Neural cell (in vitro differentiated cells): ENCODE results near the gene GSE1.

Experiments used
- EP300 ChIP-seq: fragments of 450-650 bp; conservative IDR thresholded peaks from 2 replicates; pipeline ENCODE4 v1.6.1; 2014; ENCODE audit warnings: antibody characterized with exemption, mild to moderate bottlenecking, moderate library complexity; ENCODE audit not compliant: poor library complexity, severe bottlenecking
- EZH2 ChIP-seq: fragments of 200-600, 300-800 bp; shearing (Covaris generic), sonication (generic); IDR thresholded peaks from 2 replicates; pipeline ENCODE4 v1.6.1; 2014; ENCODE audit warnings: antibody characterized with exemption, low read length, borderline replicate concordance, mild to moderate bottlenecking; ENCODE audit not compliant: insufficient read depth, poor library complexity, severe bottlenecking
- MXI1 ChIP-seq: fragments of 450-650 bp; conservative IDR thresholded peaks from 2 replicates; pipeline ENCODE4 v1.6.1; 2014; ENCODE audit warnings: antibody characterized with exemption, mild to moderate bottlenecking; ENCODE audit not compliant: poor library complexity, severe bottlenecking
- POLR2AphosphoS5 ChIP-seq: IDR thresholded peaks from 2 replicates; pipeline ENCODE4 v1.6.1; 2012
- RAD21 ChIP-seq: fragments of 450-650 bp; conservative IDR thresholded peaks from 2 replicates; pipeline ENCODE4 v1.6.1; 2014; ENCODE audit warnings: antibody characterized with exemption, mild to moderate bottlenecking, moderate library complexity
- REST ChIP-seq: IDR thresholded peaks from 2 replicates; pipeline ENCODE4 v1.6.1; 2012; ENCODE audit warnings: borderline replicate concordance
- SMC3 ChIP-seq: fragments of 450-650 bp; conservative IDR thresholded peaks from 2 replicates; pipeline ENCODE4 v1.6.1; 2014; ENCODE audit warnings: antibody characterized with exemption, mild to moderate bottlenecking, moderate library complexity; ENCODE audit not compliant: poor library complexity
- TAF1 ChIP-seq: IDR thresholded peaks from 2 replicates; pipeline ENCODE4 v1.6.1; 2012; ENCODE audit warnings: low read depth
- TF ChIP-seq, protein P1 (sequence below): fragments of 450-650 bp; IDR thresholded peaks from 2 replicates; pipeline ENCODE4 v1.5.1; 2014; ENCODE audit warnings: antibody characterized with exemption, mild to moderate bottlenecking, moderate library complexity; ENCODE audit not compliant: poor library complexity, severe bottlenecking

- TF ChIP-seq, protein P1, sequence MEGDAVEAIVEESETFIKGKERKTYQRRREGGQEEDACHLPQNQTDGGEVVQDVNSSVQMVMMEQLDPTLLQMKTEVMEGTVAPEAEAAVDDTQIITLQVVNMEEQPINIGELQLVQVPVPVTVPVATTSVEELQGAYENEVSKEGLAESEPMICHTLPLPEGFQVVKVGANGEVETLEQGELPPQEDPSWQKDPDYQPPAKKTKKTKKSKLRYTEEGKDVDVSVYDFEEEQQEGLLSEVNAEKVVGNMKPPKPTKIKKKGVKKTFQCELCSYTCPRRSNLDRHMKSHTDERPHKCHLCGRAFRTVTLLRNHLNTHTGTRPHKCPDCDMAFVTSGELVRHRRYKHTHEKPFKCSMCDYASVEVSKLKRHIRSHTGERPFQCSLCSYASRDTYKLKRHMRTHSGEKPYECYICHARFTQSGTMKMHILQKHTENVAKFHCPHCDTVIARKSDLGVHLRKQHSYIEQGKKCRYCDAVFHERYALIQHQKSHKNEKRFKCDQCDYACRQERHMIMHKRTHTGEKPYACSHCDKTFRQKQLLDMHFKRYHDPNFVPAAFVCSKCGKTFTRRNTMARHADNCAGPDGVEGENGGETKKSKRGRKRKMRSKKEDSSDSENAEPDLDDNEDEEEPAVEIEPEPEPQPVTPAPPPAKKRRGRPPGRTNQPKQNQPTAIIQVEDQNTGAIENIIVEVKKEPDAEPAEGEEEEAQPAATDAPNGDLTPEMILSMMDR, result no peak
- TF ChIP-seq MXI1 (no peak), RAD21 (no peak), EZH2 (no peak), TAF1 (no peak), REST (no peak), POLR2AphosphoS5 (no peak), SMC3 (no peak), EP300 (no peak)
Observed at GRCh38 chr16:85570213-85570734, 42.8 kb upstream of the GSE1 start.
